NCI-H345 treated with DMSO at 0.1 percent for 48 hours (cell line): ENCODE results near the gene DGKH.
"Not testable (repeated sequence)": the region's sequence is repeated elsewhere in the genome, so short reads cannot be mapped to it uniquely, and the experiment has no call there.

Source experiments
- DNase-seq: peaks from one replicate; lab custom pipeline; 2025; ENCODE audit not compliant: unreplicated experiment; lab: John Stamatoyannopoulos, UW

The DGKH gene

GRCh38 chr13:42109957-42110356 is 61.5 kb downstream of the DGKH start:
- no peak for DNase-seq

GRCh38 chr13:42110410-42111155 is 62.1 kb downstream of the DGKH start:
- peak; percentile 54 for DNase-seq

GRCh38 chr13:42112864-42113263 is 64.4 kb downstream of the DGKH start:
- no peak for DNase-seq

- DNase-seq: no peak
Measured at GRCh38 chr13:42113478-42113877, 65.0 kb downstream of the DGKH start.

- DNase-seq: no peak
Measured at GRCh38 chr13:42114278-42114677, 65.8 kb downstream of the DGKH start.

GRCh38 chr13:42114912-42115311 is 66.5 kb downstream of the DGKH start:
- DNase-seq: no peak

GRCh38 chr13:42116225-42116624 is 67.8 kb downstream of the DGKH start:
- DNase-seq: no peak

- DNase-seq: no peak
Measured at GRCh38 chr13:42119041-42119440, 70.6 kb downstream of the DGKH start.

- no peak for DNase-seq
Measured at GRCh38 chr13:42119875-42120274, 71.4 kb downstream of the DGKH start.

- no peak for DNase-seq
Measured at GRCh38 chr13:42123600-42123999, 75.2 kb downstream of the DGKH start.

GRCh38 chr13:42125046-42125445 is 76.6 kb downstream of the DGKH start:
- no peak for DNase-seq

GRCh38 chr13:42127047-42127446 is 78.6 kb downstream of the DGKH start:
- DNase-seq: no peak

- DNase-seq: no peak
Measured at GRCh38 chr13:42129033-42129432, 80.6 kb downstream of the DGKH start.

- no peak for DNase-seq
Measured at GRCh38 chr13:42136518-42136917, 88.1 kb downstream of the DGKH start.

GRCh38 chr13:42137856-42138537 is 89.5 kb downstream of the DGKH start:
- DNase-seq: no peak

GRCh38 chr13:42140494-42140893 is 92.0 kb downstream of the DGKH start:
- DNase-seq: no peak

- DNase-seq: not testable (repeated sequence)
Measured at GRCh38 chr13:42141052-42141451, 92.6 kb downstream of the DGKH start.

- no peak for DNase-seq
Measured at GRCh38 chr13:42146359-42146758, 97.9 kb downstream of the DGKH start.

GRCh38 chr13:42148538-42148937 is 100.1 kb downstream of the DGKH start:
- DNase-seq: no peak

- no peak for DNase-seq
Measured at GRCh38 chr13:42149136-42149535, 100.7 kb downstream of the DGKH start.

- no peak for DNase-seq
Measured at GRCh38 chr13:42151781-42152180, 103.3 kb downstream of the DGKH start.

GRCh38 chr13:42152495-42152894 is 104.0 kb downstream of the DGKH start:
- DNase-seq: no peak
